ENCODE data around the gene HMGA1.
"Not testable (repeated sequence)": the region's sequence is repeated elsewhere in the genome, so short reads cannot be mapped to it uniquely, and the experiment has no call there.

The HMGA1 gene

GRCh38 chr6:34260576-34261267, 24.0 kb downstream of the HMGA1 start:
- H3K27me3 Mint-ChIP-seq (ENCODE audit: low read depth) = peaks cover 4% of the 10 kb centered on the region
- H3K36me3 Mint-ChIP-seq (ENCODE audit: low read depth) = peaks cover 23% of the 10 kb centered on the region
- peaks cover 28% of the 10 kb centered on the region for H3K9me3 Mint-ChIP-seq
- H3K27ac Mint-ChIP-seq = no peak overlapping the region
- H3K4me3 Mint-ChIP-seq = no peak overlapping the region
- no peaks in the 10 kb centered on the region for H3K4me1 Mint-ChIP-seq
- TF ChIP-seq CTCF (IDR thresholded peaks at IDR 0.05; ENCODE audit: unreplicated experiment in 3 of 3) = no peak

DNA sequence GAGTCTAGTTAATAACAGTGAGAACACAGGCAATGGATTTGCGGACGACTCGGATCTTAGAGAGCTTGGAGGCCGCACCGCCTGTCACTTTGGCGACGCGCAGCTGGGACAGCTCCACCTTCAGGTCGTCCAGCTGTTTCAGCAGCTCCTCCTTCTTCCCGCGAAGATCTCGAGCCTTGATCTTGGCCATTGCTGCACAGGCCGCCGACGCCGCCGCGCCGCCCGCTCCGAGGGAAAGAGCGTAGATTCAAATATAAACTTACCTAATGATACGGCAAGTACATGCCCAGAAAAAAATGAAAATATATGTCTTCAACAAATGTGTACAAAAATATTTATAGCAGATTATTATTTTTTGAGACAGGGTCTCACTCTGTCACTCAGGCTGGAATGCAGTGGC, 26.8 kb downstream of the HMGA1 start:
- Mint-ChIP-seq H3K9me3 (peaks cover 28% of the 10 kb centered on the region), H3K36me3 (ENCODE audit: low read depth) (peaks cover 23% of the 10 kb centered on the region)
- H3K4me1 Mint-ChIP-seq; H3K27me3 Mint-ChIP-seq (ENCODE audit: low read depth); H3K27ac Mint-ChIP-seq; H3K4me3 Mint-ChIP-seq: not testable (repeated sequence)

- H3K27me3 Mint-ChIP-seq (ENCODE audit: low read depth) = no peaks in the 10 kb centered on the region
- H3K4me3 Mint-ChIP-seq = no peak overlapping the region
- H3K36me3 Mint-ChIP-seq (ENCODE audit: low read depth) = peaks cover 13% of the 10 kb centered on the region
- H3K4me1 Mint-ChIP-seq = no peaks in the 10 kb centered on the region
- no peak overlapping the region for H3K27ac Mint-ChIP-seq
- no peak for TF ChIP-seq CTCF (IDR thresholded peaks at IDR 0.05; ENCODE audit: unreplicated experiment in 3 of 3)
- peaks cover 17% of the 10 kb centered on the region for H3K9me3 Mint-ChIP-seq
Measured at GRCh38 chr6:34267746-34268145, 31.1 kb downstream of the HMGA1 start.

- H3K4me1 Mint-ChIP-seq; H3K4me3 Mint-ChIP-seq; H3K27me3 Mint-ChIP-seq (ENCODE audit: low read depth); H3K36me3 Mint-ChIP-seq (ENCODE audit: low read depth); H3K9me3 Mint-ChIP-seq; H3K27ac Mint-ChIP-seq: not testable (repeated sequence)
Measured at GRCh38 chr6:34269132-34269531, 32.5 kb downstream of the HMGA1 start.

- H3K4me3 Mint-ChIP-seq; H3K36me3 Mint-ChIP-seq (ENCODE audit: low read depth); H3K27ac Mint-ChIP-seq; H3K27me3 Mint-ChIP-seq (ENCODE audit: low read depth); H3K4me1 Mint-ChIP-seq; H3K9me3 Mint-ChIP-seq: not testable (repeated sequence)
Measured at GRCh38 chr6:34269658-34270341, 33.1 kb downstream of the HMGA1 start.

DNA sequence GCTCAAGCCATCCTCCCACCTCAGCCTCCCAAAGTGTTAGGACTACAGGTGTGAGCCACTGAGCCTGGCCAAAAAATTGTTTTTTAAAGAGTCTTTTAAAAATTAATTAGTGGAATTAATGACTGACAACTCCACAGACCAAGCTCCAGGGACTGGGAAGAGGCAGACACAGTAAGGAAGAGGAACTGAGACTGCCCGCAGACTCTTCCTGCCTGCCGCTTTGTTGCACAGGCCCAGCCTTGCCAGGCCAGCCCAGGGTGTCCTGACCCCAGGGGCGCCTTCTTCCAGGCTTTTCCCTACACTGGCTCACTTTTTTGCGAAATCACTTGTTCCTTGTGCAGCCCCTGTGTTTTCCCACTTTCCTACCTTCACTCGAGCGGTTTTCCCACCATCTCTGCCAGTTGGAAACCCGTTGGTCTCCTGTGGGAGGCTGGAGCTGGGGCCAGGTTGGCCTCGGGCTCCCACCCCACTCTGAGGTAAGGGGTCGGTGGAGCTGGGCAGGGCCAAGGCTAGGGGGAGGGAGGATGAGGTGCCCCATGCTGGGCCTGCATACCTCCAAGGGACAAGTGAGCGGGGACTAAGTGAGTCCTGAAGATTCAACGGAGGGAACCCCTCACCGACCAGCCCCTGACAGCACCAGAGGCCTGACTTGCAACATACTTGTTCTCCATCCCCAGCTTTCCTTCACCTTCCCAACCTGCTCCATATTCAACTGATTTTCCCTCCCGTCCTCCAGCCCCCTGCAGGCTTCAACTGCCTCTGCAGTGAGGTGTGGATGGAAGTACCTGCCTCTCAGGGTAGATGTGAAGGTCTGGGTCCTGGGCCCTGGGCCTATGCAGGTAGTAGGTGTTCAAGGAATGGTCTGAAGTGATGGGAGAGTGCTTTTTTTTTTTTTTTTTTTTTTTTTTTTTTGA, 35.6 kb downstream of the HMGA1 start:
- no peaks in the 10 kb centered on the region for H3K27me3 Mint-ChIP-seq (ENCODE audit: low read depth)
- H3K36me3 Mint-ChIP-seq (ENCODE audit: low read depth) = peaks cover 5% of the 10 kb centered on the region
- H3K9me3 Mint-ChIP-seq = no peaks in the 10 kb centered on the region
- no peak for TF ChIP-seq CTCF (IDR thresholded peaks at IDR 0.05; ENCODE audit: unreplicated experiment in 3 of 3)
- H3K4me1 Mint-ChIP-seq = no peaks in the 10 kb centered on the region
- no peak overlapping the region for H3K27ac Mint-ChIP-seq
- no peak overlapping the region for H3K4me3 Mint-ChIP-seq

DNA sequence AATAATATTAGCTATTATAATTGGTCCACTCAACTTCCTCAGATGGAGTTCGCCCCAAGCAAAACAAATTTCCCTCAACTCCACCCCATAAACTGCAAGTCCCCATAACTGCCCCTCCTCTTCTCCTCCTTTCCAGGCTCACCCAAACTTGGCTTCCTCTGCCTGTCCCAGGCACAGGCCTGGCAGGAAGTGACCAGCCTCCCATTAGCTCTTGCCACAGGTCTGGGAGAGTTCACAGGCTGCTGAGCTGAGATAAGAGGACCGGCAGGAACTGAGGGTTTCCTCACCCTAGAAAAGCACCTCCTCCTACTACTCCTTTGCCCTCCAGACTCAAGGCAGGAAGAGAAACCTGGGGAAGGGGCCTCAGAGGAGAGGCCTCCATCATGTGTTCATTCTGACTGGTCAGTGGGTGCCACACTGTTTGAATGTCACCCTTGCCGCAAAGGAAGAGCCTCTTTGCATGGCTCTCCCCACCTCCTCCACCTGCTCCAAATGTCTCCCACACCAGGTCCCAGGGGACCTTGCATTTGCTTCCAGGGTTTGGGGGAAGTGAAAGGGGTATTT, 36.7 kb downstream of the HMGA1 start:
- Mint-ChIP-seq H3K4me3 (no peak overlapping the region), H3K27ac (peak overlapping the region in 1 of 3 experiments; percentile 59)
- TF ChIP-seq CTCF (IDR thresholded peaks at IDR 0.05; ENCODE audit: unreplicated experiment in 3 of 3) = no peak

More for the DNA sequence above, 36.7 kb downstream of the HMGA1 start:
- Mint-ChIP-seq H3K36me3 (ENCODE audit: low read depth) (peaks cover 7% of the 10 kb centered on the region), H3K9me3 (no peaks in the 10 kb centered on the region), H3K27me3 (ENCODE audit: low read depth) (no peaks in the 10 kb centered on the region), H3K4me1 (no peaks in the 10 kb centered on the region)
